Subcutaneous abdominal adipose tissue (tissue), 5 donors: ENCODE data around the gene XPC.
A peak's percentile ranks its signal among the peaks of the same experiment; 100 is the strongest.
"Not testable (repeated sequence)": the region's sequence is repeated elsewhere in the genome, so short reads cannot be mapped to it uniquely, and the experiment has no call there.

Experiments used
- H3K27ac ChIP-seq: one replicate; pipeline ENCODE4 v1.7.0; 2013; ENCODE audit warnings: low read depth, mild to moderate bottlenecking, inconsistent platforms, low read length, moderate library complexity
- H3K27me3 ChIP-seq, 5 donors: one replicate each; pipeline ENCODE4 v1.7.0; 2013; ENCODE audit warnings: low read length in 5 of 5, inconsistent platforms in 1 of 5; ENCODE audit not compliant: control insufficient read depth in 5 of 5, insufficient read depth in 4 of 5
- H3K36me3 ChIP-seq, 5 donors: one replicate each; pipeline ENCODE4 v1.7.0; 2013; ENCODE audit warnings: low read length in 5 of 5; ENCODE audit not compliant: control insufficient read depth in 5 of 5, insufficient read depth in 5 of 5
- H3K4me1 ChIP-seq, 5 donors: one replicate each; pipeline ENCODE4 v1.7.0; 2013; ENCODE audit warnings: low read length in 5 of 5, mild to moderate bottlenecking in 3 of 5, moderate library complexity in 1 of 5; ENCODE audit not compliant: control insufficient read depth in 5 of 5, insufficient read depth in 5 of 5
- H3K4me3 ChIP-seq, 5 donors: one replicate each; pipeline ENCODE4 v1.7.0; 2013; ENCODE audit warnings: low read length in 5 of 5, low read depth in 1 of 5
- H3K9ac ChIP-seq, 5 donors: one replicate each; pipeline ENCODE4 v1.7.0; 2013; ENCODE audit warnings: low read length in 5 of 5, mild to moderate bottlenecking in 4 of 5, moderate library complexity in 3 of 5
- H3K9me3 ChIP-seq, 5 donors: one replicate each; pipeline ENCODE4 v1.7.0; 2013; ENCODE audit warnings: low read length in 5 of 5; ENCODE audit not compliant: control insufficient read depth in 5 of 5
- donor health status: healthy.
- donor health status: healthy.
- donor health status: healthy.
- donor health status: healthy.
- donor health status: healthy.

Gene XPC

GRCh38 chr3:14124223-14124614, 54.2 kb downstream of the XPC start:
- Histone ChIP-seq H3K27ac (peak overlapping the region; percentile 95), H3K4me3 (peak overlapping the region; percentile 93 to 97 (median 96)), H3K27me3 (no peaks in the 10 kb centered on the region), H3K9ac (peak overlapping the region; percentile 79 to 96 (median 90)), H3K36me3 (peaks cover 0 to 34% (median 21%) of the 10 kb centered on the region in 5 donors), H3K4me1 (peaks cover 12 to 47% (median 36%) of the 10 kb centered on the region in 5 donors), H3K9me3 (no peaks in the 10 kb centered on the region)

- H3K4me1 ChIP-seq, result peaks cover 12 to 54% (median 38%) of the 10 kb centered on the region in 5 donors
Observed at GRCh38 chr3:14123308-14124222, 54.8 kb downstream of the XPC start.

GRCh38 chr3:14122301-14122700, 56.1 kb downstream of the XPC start:
- Histone ChIP-seq H3K9me3 (no peaks in the 10 kb centered on the region), H3K4me3 (no peak overlapping the region), H3K27ac (no peak overlapping the region), H3K4me1 (peaks cover 12 to 47% (median 35%) of the 10 kb centered on the region in 5 donors), H3K9ac (peak overlapping the region in 1 of 5 donors; percentile 1), H3K27me3 (no peaks in the 10 kb centered on the region), H3K36me3 (peaks cover 0 to 16% (median 6%) of the 10 kb centered on the region in 5 donors)

More at GRCh38 chr3:14123308-14124222, 54.8 kb downstream of the XPC start:
- peak overlapping the region; percentile 79 to 96 (median 90) for H3K9ac ChIP-seq
- peak overlapping the region; percentile 95 for H3K27ac ChIP-seq
- peak overlapping the region; percentile 93 to 97 (median 96) for H3K4me3 ChIP-seq
- peaks cover 0 to 28% (median 17%) of the 10 kb centered on the region in 5 donors for H3K36me3 ChIP-seq
- H3K9me3 ChIP-seq, result no peaks in the 10 kb centered on the region
- H3K27me3 ChIP-seq, result no peaks in the 10 kb centered on the region

GRCh38 chr3:14121859-14122258, 56.5 kb downstream of the XPC start:
- H3K9ac ChIP-seq, result peak overlapping the region in 1 of 5 donors; percentile 1
- H3K4me1 ChIP-seq, result peaks cover 11 to 43% (median 30%) of the 10 kb centered on the region in 5 donors

GRCh38 chr3:14120921-14121448, 57.4 kb downstream of the XPC start:
- H3K9ac ChIP-seq, H3K9me3 ChIP-seq, H3K27ac ChIP-seq, H3K4me3 ChIP-seq, H3K27me3 ChIP-seq: not testable (repeated sequence)
- peaks cover 4 to 34% (median 21%) of the 10 kb centered on the region in 5 donors for H3K4me1 ChIP-seq
- peaks cover 1 to 24% (median 10%) of the 10 kb centered on the region in 5 donors for H3K36me3 ChIP-seq

More at GRCh38 chr3:14121859-14122258, 56.5 kb downstream of the XPC start:
- H3K36me3 ChIP-seq, result peaks cover 0 to 16% (median 6%) of the 10 kb centered on the region in 5 donors
- H3K27ac ChIP-seq, result no peak overlapping the region
- H3K9me3 ChIP-seq, result no peaks in the 10 kb centered on the region
- no peak overlapping the region for H3K4me3 ChIP-seq
- H3K27me3 ChIP-seq, result no peaks in the 10 kb centered on the region

- Histone ChIP-seq H3K36me3 (peaks cover 8 to 31% (median 16%) of the 10 kb centered on the region in 5 donors), H3K27ac (no peak overlapping the region), H3K9me3 (no peaks in the 10 kb centered on the region)
Observed at GRCh38 chr3:14120111-14120920, 58.1 kb downstream of the XPC start.

DNA sequence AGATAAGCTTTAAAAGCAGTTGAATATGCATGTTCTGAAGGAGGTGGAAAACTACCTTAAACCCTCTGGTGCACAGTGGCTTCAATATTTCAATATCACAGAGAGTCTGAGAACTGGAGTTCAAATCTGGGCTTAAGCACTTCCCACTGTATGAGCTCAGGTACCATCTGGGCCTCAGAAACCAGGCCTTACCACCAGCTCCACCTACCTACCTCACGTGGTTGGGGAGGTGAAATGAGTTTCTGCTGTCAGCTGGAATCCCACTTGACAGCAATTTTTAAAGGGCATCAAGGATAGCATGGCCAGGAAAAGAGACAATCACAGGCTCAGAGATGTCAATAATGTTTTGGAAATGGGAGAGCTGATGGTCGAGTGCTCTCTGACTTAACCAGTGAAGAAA, 58.8 kb downstream of the XPC start:
- H3K27me3 ChIP-seq, result no peaks in the 10 kb centered on the region
- peaks cover 12 to 38% (median 23%) of the 10 kb centered on the region in 5 donors for H3K36me3 ChIP-seq
- H3K4me1 ChIP-seq, result peaks cover 3 to 24% (median 16%) of the 10 kb centered on the region in 5 donors
- H3K9me3 ChIP-seq, result no peaks in the 10 kb centered on the region
- H3K27ac ChIP-seq, result no peak overlapping the region
- H3K9ac ChIP-seq, result peak overlapping the region in 1 of 5 donors; percentile 11
- no peak overlapping the region for H3K4me3 ChIP-seq

More at GRCh38 chr3:14120111-14120920, 58.1 kb downstream of the XPC start:
- Histone ChIP-seq H3K9ac (peak overlapping the region in 1 of 5 donors; percentile 11), H3K4me3 (no peak overlapping the region), H3K4me1 (peaks cover 3 to 27% (median 16%) of the 10 kb centered on the region in 5 donors), H3K27me3 (no peaks in the 10 kb centered on the region)

- peaks cover 12 to 47% (median 33%) of the 10 kb centered on the region in 5 donors for H3K36me3 ChIP-seq
- H3K9me3 ChIP-seq, result no peaks in the 10 kb centered on the region
- H3K4me1 ChIP-seq, result peaks cover 2 to 19% (median 12%) of the 10 kb centered on the region in 5 donors
- H3K4me3 ChIP-seq, result no peak overlapping the region
- H3K9ac ChIP-seq, result no peak overlapping the region
- no peaks in the 10 kb centered on the region for H3K27me3 ChIP-seq
- H3K27ac ChIP-seq, result no peak overlapping the region
Observed at GRCh38 chr3:14118400-14119381, 59.7 kb downstream of the XPC start.
